ENCODE data around the gene SDSL. TPM values are rescaled to one million over a fixed set of nuclear protein-coding genes. Genes with fewer than 3 reads are reported as not detected.

Gene SDSL
- total and polyA plus RNA-seq, 2 experiments from 2014 or later, result 6.3 to 14.6 TPM

- 2 to 4% methylated on average over 38 to 50 of the region's 50 CpGs for WGBS, 2 experiments (ENCODE audit: low coverage in 1 of 2, low lambda C conversion rate in 2 of 2, missing lambda C conversion rate in 2 of 2)
- TF ChIP-seq EZH2phosphoT487 (IDR thresholded peaks at IDR 0.05; ENCODE audit: insufficient read depth, low read depth) (peak; percentile 79; the same call in 1 of the 2 replicates), EZH2 (IDR thresholded peaks at IDR 0.05; ENCODE audit: insufficient read depth, poor library complexity, severe bottlenecking) (no peak)
- DNase-seq, result no peak
- Histone ChIP-seq H3K4me1 (ENCODE audit: insufficient read depth) (no peaks in the 10 kb centered on the region), H2AFZ (no peak overlapping the region), H3K36me3 (ENCODE audit: low read depth) (no peaks in the 10 kb centered on the region), H3K79me2 (ENCODE audit: insufficient read depth) (no peaks in the 10 kb centered on the region), H3K4me2 (ENCODE audit: unreplicated experiment) (no peak overlapping the region), H3K9me3 (ENCODE audit: low read depth) (no peaks in the 10 kb centered on the region), H3K27ac (no peak overlapping the region), H3F3A (ENCODE audit: insufficient read depth) (no peaks in the 10 kb centered on the region), H3K9me2 (ENCODE audit: insufficient read depth) (no peaks in the 10 kb centered on the region), H3K4me3 (no peak overlapping the region), H3K27me3 (replicated peaks; ENCODE audit: insufficient read depth) (peaks cover 86% of the 10 kb centered on the region), H4K20me1 (ENCODE audit: insufficient read depth) (no peaks in the 10 kb centered on the region), H3K9ac (no peak overlapping the region)
- in situ Hi-C loops (cut with MboI), result no loop called here
Measured at GRCh38 chr12:113475451-113476175, 53.4 kb downstream of the SDSL start.

- H3K27ac ChIP-seq, result no peak overlapping the region
- H3K36me3 ChIP-seq (ENCODE audit: low read depth), result no peaks in the 10 kb centered on the region
- no peaks in the 10 kb centered on the region for H3K79me2 ChIP-seq (ENCODE audit: insufficient read depth)
- H2AFZ ChIP-seq, result no peak overlapping the region
- no peak for DNase-seq
- no peak overlapping the region for H3K4me2 ChIP-seq (ENCODE audit: unreplicated experiment)
- no peak overlapping the region for H3K4me3 ChIP-seq
- no peaks in the 10 kb centered on the region for H3K4me1 ChIP-seq (ENCODE audit: insufficient read depth)
- 5 to 7% methylated on average over 49 to 58 of the region's 58 CpGs for WGBS, 2 experiments (ENCODE audit: low coverage in 1 of 2, low lambda C conversion rate in 2 of 2, missing lambda C conversion rate in 2 of 2)
- H3F3A ChIP-seq (ENCODE audit: insufficient read depth), result no peaks in the 10 kb centered on the region
- TF ChIP-seq EZH2phosphoT487 (IDR thresholded peaks at IDR 0.05; ENCODE audit: insufficient read depth, low read depth) (0 out of 2 replicates have a peak, but pooled peaks have one; percentile 12), EZH2 (IDR thresholded peaks at IDR 0.05; ENCODE audit: insufficient read depth, poor library complexity, severe bottlenecking) (peak; percentile 97)
- H3K9me3 ChIP-seq (ENCODE audit: low read depth), result no peaks in the 10 kb centered on the region
- in situ Hi-C loops (cut with MboI), result no loop called here
- no peaks in the 10 kb centered on the region for H3K9me2 ChIP-seq (ENCODE audit: insufficient read depth)
- no peak overlapping the region for H3K9ac ChIP-seq
- H4K20me1 ChIP-seq (ENCODE audit: insufficient read depth), result no peaks in the 10 kb centered on the region
- H3K27me3 ChIP-seq (replicated peaks; ENCODE audit: insufficient read depth), result peaks cover 78% of the 10 kb centered on the region
Measured at GRCh38 chr12:113476176-113476986, 54.2 kb downstream of the SDSL start.

- H3K27ac ChIP-seq, result no peak overlapping the region
- 0% methylated on average over 7 of the region's 7 CpGs for WGBS, 2 experiments (ENCODE audit: low coverage in 1 of 2, low lambda C conversion rate in 2 of 2, missing lambda C conversion rate in 2 of 2)
- H3K9ac ChIP-seq, result no peak overlapping the region
- H3K4me2 ChIP-seq (ENCODE audit: unreplicated experiment), result no peak overlapping the region
- H3F3A ChIP-seq (ENCODE audit: insufficient read depth), result no peaks in the 10 kb centered on the region
- TF ChIP-seq EZH2 (IDR thresholded peaks at IDR 0.05; ENCODE audit: insufficient read depth, poor library complexity, severe bottlenecking) (no peak), EZH2phosphoT487 (IDR thresholded peaks at IDR 0.05; ENCODE audit: insufficient read depth, low read depth) (no peak)
- DNase-seq, result no peak
- no peak overlapping the region for H3K4me3 ChIP-seq
- no peaks in the 10 kb centered on the region for H3K79me2 ChIP-seq (ENCODE audit: insufficient read depth)
- peaks cover 69% of the 10 kb centered on the region for H3K27me3 ChIP-seq (replicated peaks; ENCODE audit: insufficient read depth)
- no peaks in the 10 kb centered on the region for H4K20me1 ChIP-seq (ENCODE audit: insufficient read depth)
- in situ Hi-C loops (cut with MboI), result no loop called here
- H2AFZ ChIP-seq, result no peak overlapping the region
- H3K9me2 ChIP-seq (ENCODE audit: insufficient read depth), result no peaks in the 10 kb centered on the region
- H3K36me3 ChIP-seq (ENCODE audit: low read depth), result no peaks in the 10 kb centered on the region
- no peaks in the 10 kb centered on the region for H3K4me1 ChIP-seq (ENCODE audit: insufficient read depth)
- H3K9me3 ChIP-seq (ENCODE audit: low read depth), result no peaks in the 10 kb centered on the region
Measured at GRCh38 chr12:113477171-113477841, 55.1 kb downstream of the SDSL start.

- in situ Hi-C loops (cut with MboI), result no loop called here
- no peak overlapping the region for H3K4me3 ChIP-seq
- no peak overlapping the region for H3K27ac ChIP-seq
- H3K36me3 ChIP-seq (ENCODE audit: low read depth), result no peaks in the 10 kb centered on the region
- no peaks in the 10 kb centered on the region for H3K79me2 ChIP-seq (ENCODE audit: insufficient read depth)
- H3K9ac ChIP-seq, result no peak overlapping the region
- H3F3A ChIP-seq (ENCODE audit: insufficient read depth), result no peaks in the 10 kb centered on the region
- TF ChIP-seq EZH2phosphoT487 (IDR thresholded peaks at IDR 0.05; ENCODE audit: insufficient read depth, low read depth), result no peak
- no peak for TF ChIP-seq EZH2 (IDR thresholded peaks at IDR 0.05; ENCODE audit: insufficient read depth, poor library complexity, severe bottlenecking)
- no peaks in the 10 kb centered on the region for H3K9me2 ChIP-seq (ENCODE audit: insufficient read depth)
- no peak overlapping the region for H2AFZ ChIP-seq
- H4K20me1 ChIP-seq (ENCODE audit: insufficient read depth), result no peaks in the 10 kb centered on the region
- no peaks in the 10 kb centered on the region for H3K9me3 ChIP-seq (ENCODE audit: low read depth)
- peaks cover 63% of the 10 kb centered on the region for H3K27me3 ChIP-seq (replicated peaks; ENCODE audit: insufficient read depth)
- H3K4me2 ChIP-seq (ENCODE audit: unreplicated experiment), result no peak overlapping the region
- no peak for DNase-seq
- H3K4me1 ChIP-seq (ENCODE audit: insufficient read depth), result no peaks in the 10 kb centered on the region
- WGBS, 2 experiments (ENCODE audit: low coverage in 1 of 2, low lambda C conversion rate in 2 of 2, missing lambda C conversion rate in 2 of 2), result 0 to 3% methylated on average over 3 of the region's 3 CpGs
Measured at GRCh38 chr12:113477842-113478215, 55.6 kb downstream of the SDSL start.

Data from GM23248 (cell line).